ENCODE measurements around the gene ZFP36L2. TPM values are rescaled to one million over a fixed set of nuclear protein-coding genes. Genes with fewer than 3 reads are reported as not detected.

Gene ZFP36L2
- total RNA-seq, 1 donor from 2014 or later, result 54.1 TPM

DNA sequence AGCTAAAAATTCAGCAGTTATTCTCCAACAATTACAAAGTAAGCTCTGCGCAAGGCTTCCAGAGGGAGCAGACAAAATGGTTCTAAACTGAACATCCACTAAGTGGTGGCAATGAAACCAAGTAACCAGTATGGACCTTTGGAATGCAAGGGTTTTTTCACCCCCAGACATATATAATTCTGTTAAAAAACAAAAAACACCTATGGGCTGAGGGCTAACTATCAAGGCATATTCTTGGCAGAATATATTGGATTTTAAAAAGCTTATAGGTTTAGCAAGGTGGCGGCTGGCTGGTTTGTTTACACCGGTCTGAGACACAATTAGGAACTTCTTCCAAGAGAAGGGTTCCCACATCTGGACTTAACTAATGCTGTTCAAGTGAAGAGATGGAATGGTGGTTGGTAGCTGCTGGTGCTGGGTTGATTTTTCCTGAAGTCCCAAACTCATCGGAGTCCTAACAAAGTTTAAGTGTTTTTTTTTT is 2.8 kb downstream of the ZFP36L2 start:
- DNase-seq, result peak; percentile 52

DNA sequence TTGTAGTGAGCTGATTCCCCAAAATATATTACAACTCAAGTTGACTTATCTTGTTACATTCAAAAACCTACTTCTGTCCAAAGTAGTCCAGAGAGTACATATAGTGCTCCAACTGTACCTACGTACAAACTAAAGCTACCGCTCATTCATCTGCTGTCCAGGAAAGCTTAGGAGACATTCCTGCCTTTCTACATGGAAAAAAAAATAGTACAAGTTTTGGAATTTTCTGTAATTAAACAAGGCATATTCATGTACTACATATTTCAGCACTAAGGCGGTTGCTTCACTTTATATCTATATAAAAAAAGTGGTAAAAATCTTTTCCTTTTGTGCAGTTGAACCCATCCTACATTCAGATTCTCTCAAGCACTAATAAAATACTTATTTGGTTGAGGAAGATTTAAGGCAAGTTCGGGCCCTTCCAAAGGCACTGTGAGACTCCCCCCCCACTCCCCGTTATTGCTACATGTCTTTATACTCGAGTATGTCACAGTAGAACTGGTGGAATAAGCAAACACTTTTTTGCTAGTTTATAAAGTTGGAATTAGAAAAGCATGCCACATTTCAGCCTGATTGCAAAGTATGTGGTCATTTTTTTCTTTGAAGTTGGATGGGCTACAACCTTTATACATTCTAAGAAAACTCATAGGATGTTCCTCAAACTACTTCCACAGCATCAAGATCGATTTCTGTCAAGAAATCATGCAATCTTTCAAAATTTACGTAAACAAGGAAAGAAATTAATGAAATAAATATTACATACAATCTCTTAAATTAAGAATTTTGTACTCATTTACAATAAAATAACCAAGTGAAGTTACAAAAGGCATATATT is 3.7 kb downstream of the ZFP36L2 start:
- peak; percentile 76 for DNase-seq

- DNase-seq, result peak; percentile 98
These were observed 4.5 kb downstream of the ZFP36L2 start for GRCh38 chr2:43221763-43222474.

- DNase-seq, result peak; percentile 87
These were observed 5.2 kb downstream of the ZFP36L2 start for GRCh38 chr2:43221124-43221762.

DNA sequence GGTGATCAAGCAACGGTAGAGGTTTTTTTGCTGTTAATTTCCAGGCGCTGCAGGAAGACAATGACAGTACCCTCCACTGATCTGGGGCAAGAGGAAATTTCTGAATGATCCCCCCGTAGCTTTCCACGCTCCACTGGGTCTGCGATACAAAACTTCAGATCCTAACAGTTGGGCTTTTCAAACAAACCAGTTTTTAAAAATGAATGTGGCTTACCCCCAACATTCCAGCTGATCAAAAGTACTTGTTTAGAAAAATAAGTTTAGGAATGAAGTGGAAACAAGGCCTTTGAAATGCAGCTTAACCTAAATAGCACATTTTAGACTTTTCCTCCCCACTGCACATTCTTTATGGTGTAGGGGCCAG is 5.7 kb downstream of the ZFP36L2 start:
- DNase-seq, result peak; percentile 87

GRCh38 chr2:43220229-43220751 is 6.1 kb downstream of the ZFP36L2 start:
- DNase-seq, result peak; percentile 82

- DNase-seq, result peak; percentile 73
These were observed 6.8 kb downstream of the ZFP36L2 start for GRCh38 chr2:43219383-43220228.

DNA sequence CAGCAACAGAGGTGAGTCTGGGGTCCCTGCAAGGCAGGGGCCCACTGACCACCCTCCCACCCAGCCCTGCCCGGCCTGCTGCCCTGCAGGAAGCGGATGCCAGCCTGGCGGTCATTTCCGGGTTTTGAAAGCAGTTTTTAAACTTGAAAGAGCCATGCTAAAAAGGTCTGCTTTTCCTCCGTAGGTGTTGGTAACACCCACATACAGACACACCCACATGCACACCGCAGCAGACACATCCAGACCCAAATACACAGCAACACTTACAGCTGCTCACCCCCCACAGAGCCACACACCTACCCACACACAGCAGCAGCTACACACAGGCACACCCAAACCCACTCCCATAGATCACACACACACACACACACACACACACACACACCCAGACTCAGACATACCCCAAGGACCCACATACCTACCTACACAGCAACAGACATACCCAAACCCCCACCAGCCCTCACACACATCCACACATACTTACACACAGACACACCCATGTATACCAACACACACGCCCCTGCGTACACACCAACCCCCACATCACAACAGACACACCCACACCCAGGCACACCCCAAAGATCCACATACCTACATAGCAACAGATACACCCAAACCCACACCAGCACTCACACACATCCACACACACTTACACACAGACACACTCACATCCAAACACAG is 7.6 kb downstream of the ZFP36L2 start:
- DNase-seq, result peak; percentile 43

GRCh38 chr2:43218155-43218701 is 8.2 kb downstream of the ZFP36L2 start:
- peak; percentile 47 for DNase-seq

DNA sequence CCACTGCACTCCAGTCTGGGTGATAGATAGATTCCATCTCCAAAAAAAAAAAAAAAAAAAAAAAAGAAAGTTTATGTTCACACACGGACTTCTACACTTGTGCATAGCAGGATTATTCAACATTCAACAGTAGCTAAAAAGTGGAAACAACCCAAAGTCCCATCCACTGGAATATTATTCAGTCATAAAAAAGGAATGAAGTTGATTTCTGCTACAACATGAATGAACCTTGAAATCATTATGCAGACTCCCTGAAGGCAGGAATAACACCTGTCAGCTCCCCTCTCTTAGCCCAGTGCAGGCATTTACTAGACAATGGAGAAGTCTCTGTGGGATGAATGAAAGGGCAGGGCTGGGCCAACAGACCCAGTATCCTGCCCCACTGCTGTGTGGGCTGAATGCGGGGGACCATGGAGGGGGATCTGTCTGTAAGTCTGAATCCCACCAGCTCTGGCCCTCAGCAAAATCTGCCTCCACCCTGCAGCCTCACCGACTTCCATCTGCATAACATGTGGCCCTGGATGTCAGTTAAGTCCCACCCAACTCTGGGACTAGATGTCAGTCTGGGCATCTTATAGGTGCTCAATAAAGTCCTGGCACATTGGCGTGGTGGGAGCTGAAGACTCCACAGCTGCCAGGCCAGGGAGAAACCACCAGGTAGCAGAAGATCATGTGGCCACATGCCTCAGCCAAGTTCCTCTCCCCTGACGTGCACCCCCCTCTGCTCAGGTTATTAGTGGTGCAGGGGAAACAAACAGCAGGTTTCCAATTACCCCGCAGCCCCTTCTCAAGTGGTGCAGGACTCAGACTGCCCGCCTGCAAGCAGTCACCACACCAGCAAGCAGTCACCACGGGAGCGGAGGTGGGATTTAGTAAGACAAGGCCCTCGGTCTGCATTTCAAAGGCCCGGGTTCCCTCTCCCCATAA is 8.9 kb downstream of the ZFP36L2 start:
- no peak for DNase-seq

GRCh38 chr2:43216629-43217028 is 9.8 kb downstream of the ZFP36L2 start:
- DNase-seq, result no peak

GRCh38 chr2:43215673-43216255 is 10.6 kb downstream of the ZFP36L2 start:
- no peak for DNase-seq

DNA sequence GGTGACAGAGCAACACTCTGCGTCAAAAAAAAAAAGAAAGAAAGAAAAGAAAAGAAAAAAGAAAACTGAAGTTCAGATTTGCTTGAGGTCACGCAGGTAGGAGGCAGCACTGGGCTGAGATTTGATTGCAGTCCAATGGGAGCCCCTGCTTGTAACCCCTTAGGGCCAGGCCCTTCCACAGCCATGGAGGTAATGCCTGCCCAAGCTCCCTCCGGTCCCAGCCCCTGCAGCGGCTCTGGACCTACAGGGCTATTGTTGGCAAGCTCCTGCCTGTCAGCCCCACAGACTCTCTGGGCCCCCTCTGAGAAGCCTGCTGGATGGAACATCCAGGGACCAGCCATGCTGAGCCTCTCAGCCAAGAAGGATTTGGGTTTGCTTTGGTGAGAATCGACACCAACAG is 12.2 kb downstream of the ZFP36L2 start:
- DNase-seq, result no peak

DNA sequence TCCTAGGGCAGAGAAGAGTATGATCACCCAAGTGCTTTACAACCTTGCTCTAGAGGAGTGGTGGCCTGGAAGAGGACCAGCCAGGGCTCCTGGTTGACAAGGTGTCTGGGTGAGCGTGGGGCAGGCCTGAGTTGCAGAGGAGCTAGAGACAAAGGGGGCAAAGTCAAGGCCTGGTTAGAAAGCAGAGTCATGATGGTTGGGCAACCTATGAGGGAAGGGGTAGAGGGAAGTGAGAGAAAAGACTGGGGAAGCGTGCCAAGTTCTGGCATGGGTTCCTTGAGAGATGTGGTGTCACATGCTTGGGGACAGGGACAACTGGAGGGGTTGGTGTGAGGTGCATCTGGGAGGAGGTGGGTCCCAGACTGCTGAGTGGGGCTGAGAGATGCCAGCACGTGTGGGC is 13.5 kb downstream of the ZFP36L2 start:
- no peak for DNase-seq

- DNase-seq, result no peak
These were observed 14.1 kb downstream of the ZFP36L2 start for GRCh38 chr2:43212216-43212835.

DNA sequence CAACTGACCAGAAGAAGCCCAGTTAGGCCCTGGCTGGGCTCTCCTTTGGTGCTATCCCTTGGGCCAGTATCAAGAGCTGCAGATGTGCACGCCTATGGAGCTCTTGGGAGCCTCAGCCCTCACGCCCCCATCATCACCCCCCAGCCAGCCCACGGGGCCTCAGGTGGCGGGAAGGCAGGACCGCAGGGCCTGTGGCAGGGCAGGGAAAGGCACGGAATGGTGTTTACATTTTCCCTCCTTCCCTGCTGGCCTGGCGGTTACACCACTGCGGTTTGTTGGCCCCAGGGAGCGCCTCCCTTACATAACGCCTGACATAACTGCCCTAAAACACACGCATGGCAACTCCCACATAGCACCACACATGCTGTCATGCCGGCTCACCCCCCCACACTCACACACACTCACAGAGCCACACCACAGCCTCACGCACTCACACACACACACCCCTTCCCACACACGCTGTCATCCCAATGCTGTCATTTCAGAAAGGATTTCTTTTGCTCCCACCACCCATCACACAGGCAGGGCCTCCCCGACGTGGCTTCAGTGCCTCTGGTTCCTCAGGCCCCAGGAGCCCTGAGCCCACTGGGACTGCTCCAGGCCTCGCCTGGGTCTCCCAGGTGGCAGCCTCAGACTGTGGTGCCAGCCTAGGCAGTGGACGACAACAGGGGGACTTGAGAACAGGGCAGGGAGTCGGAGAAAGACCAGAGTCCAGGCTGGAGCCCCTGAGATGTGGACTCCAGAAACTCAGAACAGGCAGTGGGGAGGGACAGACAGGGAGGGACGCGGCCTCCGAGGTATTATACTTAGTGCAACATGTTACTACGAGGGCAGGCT is 15.7 kb downstream of the ZFP36L2 start:
- peak; percentile 73 for DNase-seq

DNA sequence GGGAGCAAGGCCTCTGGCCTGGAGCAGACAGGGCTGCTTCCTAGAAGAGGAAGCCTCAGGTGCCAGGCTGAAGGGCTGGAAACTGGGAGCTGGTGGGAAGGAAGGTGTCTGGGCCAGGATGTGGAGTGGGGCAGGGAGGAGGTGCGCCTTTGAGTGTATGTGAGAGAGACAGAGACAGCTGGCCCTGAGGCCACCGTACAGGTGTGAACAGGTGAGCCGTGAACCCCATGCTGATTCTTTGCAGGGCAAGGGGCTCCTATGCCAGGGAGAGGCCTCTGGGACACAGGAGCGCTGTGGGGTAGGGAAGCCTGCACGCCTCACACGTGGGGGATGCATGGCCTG is 16.3 kb downstream of the ZFP36L2 start:
- DNase-seq, result no peak

DNA sequence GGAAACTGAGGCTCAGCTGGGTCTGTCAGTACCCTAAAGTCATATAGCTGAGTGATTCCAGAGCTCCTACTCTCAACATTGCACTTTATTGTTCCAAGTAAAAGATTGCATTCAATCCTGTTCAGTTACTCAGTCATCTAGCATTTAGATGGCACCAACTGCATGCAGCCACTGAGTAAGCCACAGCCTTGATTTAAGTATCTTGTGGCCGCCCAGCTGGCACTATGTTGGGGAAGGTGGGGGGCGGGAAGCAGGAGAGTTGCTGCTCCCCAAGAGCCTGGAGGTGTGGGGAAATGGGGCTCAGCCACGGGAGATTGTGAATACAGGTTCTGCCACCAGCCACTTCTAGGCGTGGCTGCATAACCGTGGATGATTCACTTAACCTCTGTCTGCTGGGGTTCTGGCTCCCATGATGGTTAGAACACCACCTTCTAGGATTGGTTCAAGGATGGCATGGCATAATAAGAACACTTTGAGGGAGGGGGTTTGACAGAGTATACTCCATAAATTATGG is 17.1 kb downstream of the ZFP36L2 start:
- DNase-seq, result no peak
